Measurements from ENCODE around the gene SLC6A8.

The SLC6A8 gene

GRCh38 chrX:153719238-153719637, 31.5 kb downstream of the SLC6A8 start:
- ChIA-PET CTCF (no interaction called here), POLR2A (ENCODE audit: low non-redundant PET) (no interaction called here)
- H3K27ac ChIP-seq, result peak overlapping the region; percentile 44
- DNase-seq (ENCODE audit: low spot score), result no peak
- no peak for TF ChIP-seq CTCF (conservative IDR thresholded peaks at IDR 0.05; ENCODE audit: low read depth)

GRCh38 chrX:153719701-153720100, 32.0 kb downstream of the SLC6A8 start:
- no peak for DNase-seq (ENCODE audit: low spot score)
- ChIA-PET POLR2A (ENCODE audit: low non-redundant PET) (no interaction called here), CTCF (no interaction called here)
- TF ChIP-seq CTCF (conservative IDR thresholded peaks at IDR 0.05; ENCODE audit: low read depth), result no peak
- peak overlapping the region; percentile 44 for H3K27ac ChIP-seq

GRCh38 chrX:153722704-153723350, 35.1 kb downstream of the SLC6A8 start:
- TF ChIP-seq CTCF (conservative IDR thresholded peaks at IDR 0.05; ENCODE audit: low read depth), result no peak
- ChIA-PET POLR2A (ENCODE audit: low non-redundant PET) (no interaction called here), CTCF (no interaction called here)
- no peak for DNase-seq (ENCODE audit: low spot score)
- H3K27ac ChIP-seq, result peak overlapping the region; percentile 98

GRCh38 chrX:153723351-153724251, 35.9 kb downstream of the SLC6A8 start:
- no peak for DNase-seq (ENCODE audit: low spot score)
- peak overlapping the region; percentile 98 for H3K27ac ChIP-seq
- ChIA-PET CTCF (interaction anchor here (0.6 kb wide), 2 partner anchors 13 to 1772 kb away, joined by 4 read pairs; no protein-coding TSS in a partner anchor), POLR2A (ENCODE audit: low non-redundant PET) (interaction anchor here (0.5 to 0.6 kb wide), 5 partner anchors 9 to 295 kb away, joined by 3 to 6 read pairs (median 4); no protein-coding TSS in a partner anchor)
- TF ChIP-seq CTCF (conservative IDR thresholded peaks at IDR 0.05; ENCODE audit: low read depth), result peak; percentile 36

GRCh38 chrX:153724252-153725038, 36.7 kb downstream of the SLC6A8 start, which contains the start of the genes ABCD1 and BCAP31:
ABCD1 (plus strand) TSS chrX:153724856; CDS start chrX:153725267, 411 bp downstream.
BCAP31 (minus strand) TSS chrX:153724387; CDS start chrX:153723244, 1,143 bp downstream.
- TF ChIP-seq CTCF (conservative IDR thresholded peaks at IDR 0.05; ENCODE audit: low read depth), result no peak
- peak; percentile 89 for DNase-seq (ENCODE audit: low spot score)
- CTCF ChIA-PET, result interaction anchor here (0.6 kb wide), 2 partner anchors 12 to 1773 kb away, joined by 4 read pairs; no protein-coding TSS in a partner anchor
- peak within 1 kb of the TSS; percentile 98 for H3K27ac ChIP-seq
- POLR2A ChIA-PET (ENCODE audit: low non-redundant PET), result interaction anchor here (0.5 to 0.6 kb wide), 5 partner anchors 9 to 294 kb away, joined by 3 to 6 read pairs (median 4); no protein-coding TSS in a partner anchor
